Smooth muscle cell (in vitro differentiated cells): ENCODE data around the gene STX10. TPM values are rescaled to one million over a fixed set of nuclear protein-coding genes. Genes with fewer than 3 reads are reported as not detected.
A peak's percentile ranks its signal among the peaks of the same experiment; 100 is the strongest.

Source experiments
- DNase-seq: peaks from one replicate; lab custom pipeline; 2025; ENCODE audit not compliant: unreplicated experiment; lab: John Stamatoyannopoulos, UW
- H2AFZ ChIP-seq: fragments of 200-600 bp; sonication (generic); 2 replicates; pipeline ENCODE4 v1.6.0; 2016; ENCODE audit warnings: antibody characterized with exemption, low read depth, mild to moderate bottlenecking
- H3F3A ChIP-seq: fragments of 200-600 bp; sonication (generic); 2 replicates; pipeline ENCODE4 v1.6.0; 2017; ENCODE audit warnings: antibody characterized with exemption, low read depth
- H3K27ac ChIP-seq: fragments of 200-600 bp; sonication (generic); 2 replicates; pipeline ENCODE4 v1.5.1; 2016; ENCODE audit warnings: low read depth, mild to moderate bottlenecking
- H3K27me3 ChIP-seq: fragments of 200-600 bp; sonication (generic); 2 replicates; pipeline ENCODE4 v1.6.1; 2016; ENCODE audit warnings: low read depth, mild to moderate bottlenecking
- H3K36me3 ChIP-seq: fragments of 200-600 bp; sonication (generic); 2 replicates; pipeline ENCODE4 v1.5.1; 2016; ENCODE audit warnings: low read depth
- H3K4me1 ChIP-seq: fragments of 200-600 bp; sonication (generic); 2 replicates; pipeline ENCODE4 v1.5.1; 2016; ENCODE audit warnings: low read depth
- H3K4me2 ChIP-seq: fragments of 200-600 bp; sonication (generic); 2 replicates; pipeline ENCODE4 v1.6.0; 2016; ENCODE audit warnings: mild to moderate bottlenecking
- H3K4me3 ChIP-seq: fragments of 200-600 bp; sonication (generic); 2 replicates; pipeline ENCODE4 v1.5.1; 2016; ENCODE audit warnings: mild to moderate bottlenecking
- H3K79me2 ChIP-seq: fragments of 200-600 bp; sonication (generic); 2 replicates; pipeline ENCODE4 v1.6.0; 2016; ENCODE audit warnings: low read depth, mild to moderate bottlenecking
- H3K9ac ChIP-seq: fragments of 200-600 bp; sonication (generic); 2 replicates; pipeline ENCODE4 v1.6.0; 2016; ENCODE audit warnings: low read depth
- H3K9me3 ChIP-seq: fragments of 200-600 bp; sonication (generic); replicated peaks from 2 replicates; pipeline ENCODE4 v1.5.1; 2016; ENCODE audit warnings: low read depth
- H4K20me1 ChIP-seq: fragments of 200-600 bp; sonication (generic); 2 replicates; pipeline ENCODE4 v1.6.0; 2016; ENCODE audit warnings: low read depth
- WGBS: methylation state at CpG from one replicate; pipeline ENCODE4 v1.1.7; 2016; ENCODE audit warnings: low lambda C conversion rate; 5-methylcytosine and 5-hydroxymethylcytosine counted together
- polyA plus RNA-seq: library from polyadenylated mRNA; unstranded; fragments of >200 nt; fragmentation: Nextera tagmentation; extraction: Ambion mirVana; gene quantifications from 2 replicates; pipeline ENCODE4 v1.2.1, GENCODE V29; 2016
- total RNA-seq: library from RNA; depleted of rRNA; stranded (reverse); fragments of >200 nt; gene quantifications from 2 replicates; pipeline ENCODE4 v1.2.3, GENCODE V29; 2014
- TF ChIP-seq, protein P1 (sequence below): fragments of 200-600 bp; sonication (generic); IDR thresholded peaks from 2 replicates; pipeline ENCODE4 v1.5.1; 2017; ENCODE audit warnings: borderline replicate concordance, mild to moderate bottlenecking, antibody characterized with exemption; ENCODE audit not compliant: insufficient read depth, poor library complexity, severe bottlenecking

Gene STX10
- total and polyA plus RNA-seq, 2 experiments from 2014 or later: 59.6 to 69.1 TPM

DNA sequence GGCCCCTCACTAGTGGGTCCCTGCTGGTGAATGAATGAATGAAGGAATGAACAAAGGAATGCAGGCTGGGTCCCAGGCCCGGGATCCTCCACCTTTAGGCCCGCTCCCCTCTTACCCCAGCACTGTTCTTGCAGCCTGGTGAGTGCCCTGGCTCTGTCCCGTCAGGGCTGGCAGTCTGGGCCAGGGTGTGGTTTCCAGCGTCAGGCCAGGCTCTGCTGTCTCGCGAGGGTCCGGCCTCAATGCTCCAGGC is 47.8 kb downstream of the STX10 start:
- peak overlapping the region; percentile 85 for H3K4me2 ChIP-seq
- whole genome bisulfite sequencing: 15% methylated on average over 7 of the region's 7 CpGs

DNA sequence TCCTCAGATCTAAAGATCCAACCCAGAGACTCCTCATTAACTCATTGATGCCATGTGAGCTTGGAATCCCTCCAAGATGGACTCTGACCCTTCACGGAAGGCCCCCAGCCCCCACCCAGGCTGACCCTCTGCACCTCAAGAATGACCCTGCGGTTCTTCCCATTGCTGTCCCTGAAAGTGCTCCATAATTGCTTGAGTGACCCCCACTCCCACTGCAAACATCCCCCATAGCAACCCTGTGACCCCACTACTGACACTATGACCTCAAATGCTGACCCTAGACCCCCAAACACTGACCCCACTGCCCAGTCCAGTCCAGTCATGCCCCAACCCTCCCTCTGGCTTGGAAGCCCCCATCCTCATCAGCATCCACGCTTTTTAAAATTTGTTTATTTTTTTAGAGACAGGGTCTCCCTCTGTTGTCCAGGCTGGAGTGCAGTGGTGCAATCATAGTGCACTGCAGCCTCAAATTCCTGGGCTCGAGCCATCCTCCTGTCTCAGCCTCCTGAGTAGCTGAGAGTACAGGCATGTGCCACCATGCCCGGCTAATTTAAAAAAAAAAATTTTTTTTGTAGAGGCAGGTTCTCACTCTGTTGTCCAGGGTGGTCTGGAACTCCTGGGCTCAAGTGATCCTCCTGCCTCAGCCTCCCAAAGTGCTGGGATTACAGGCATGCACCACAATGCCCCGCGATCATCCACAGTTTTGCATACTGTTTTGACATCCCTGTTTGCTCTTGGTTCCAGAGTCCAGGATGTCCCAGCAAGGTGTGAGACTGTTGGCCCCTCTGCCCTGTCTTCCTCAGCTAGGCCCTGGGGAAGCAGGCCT is 48.4 kb downstream of the STX10 start:
- peak overlapping the region; percentile 39 for H3K4me3 ChIP-seq
- peak overlapping the region; percentile 72 for H2AFZ ChIP-seq
- H3K79me2 ChIP-seq: no peaks in the 10 kb centered on the region
- peaks cover 10% of the 10 kb centered on the region for H3F3A ChIP-seq
- peaks cover 24% of the 10 kb centered on the region for H3K27me3 ChIP-seq
- H3K27ac ChIP-seq: no peak overlapping the region
- 90% methylated on average over 7 of the region's 7 CpGs for WGBS
- no peak overlapping the region for H3K9ac ChIP-seq
- TF ChIP-seq, protein P1, sequence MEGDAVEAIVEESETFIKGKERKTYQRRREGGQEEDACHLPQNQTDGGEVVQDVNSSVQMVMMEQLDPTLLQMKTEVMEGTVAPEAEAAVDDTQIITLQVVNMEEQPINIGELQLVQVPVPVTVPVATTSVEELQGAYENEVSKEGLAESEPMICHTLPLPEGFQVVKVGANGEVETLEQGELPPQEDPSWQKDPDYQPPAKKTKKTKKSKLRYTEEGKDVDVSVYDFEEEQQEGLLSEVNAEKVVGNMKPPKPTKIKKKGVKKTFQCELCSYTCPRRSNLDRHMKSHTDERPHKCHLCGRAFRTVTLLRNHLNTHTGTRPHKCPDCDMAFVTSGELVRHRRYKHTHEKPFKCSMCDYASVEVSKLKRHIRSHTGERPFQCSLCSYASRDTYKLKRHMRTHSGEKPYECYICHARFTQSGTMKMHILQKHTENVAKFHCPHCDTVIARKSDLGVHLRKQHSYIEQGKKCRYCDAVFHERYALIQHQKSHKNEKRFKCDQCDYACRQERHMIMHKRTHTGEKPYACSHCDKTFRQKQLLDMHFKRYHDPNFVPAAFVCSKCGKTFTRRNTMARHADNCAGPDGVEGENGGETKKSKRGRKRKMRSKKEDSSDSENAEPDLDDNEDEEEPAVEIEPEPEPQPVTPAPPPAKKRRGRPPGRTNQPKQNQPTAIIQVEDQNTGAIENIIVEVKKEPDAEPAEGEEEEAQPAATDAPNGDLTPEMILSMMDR: no peak
- no peak for DNase-seq
- H3K9me3 ChIP-seq: no peaks in the 10 kb centered on the region
- H3K36me3 ChIP-seq: no peaks in the 10 kb centered on the region
- H3K4me2 ChIP-seq: peak overlapping the region; percentile 85
- peaks cover 7% of the 10 kb centered on the region for H4K20me1 ChIP-seq
- peaks cover 16% of the 10 kb centered on the region for H3K4me1 ChIP-seq

More for the DNA sequence above, 47.8 kb downstream of the STX10 start:
- Histone ChIP-seq H4K20me1 (peaks cover 1% of the 10 kb centered on the region), H3K27ac (no peak overlapping the region), H3F3A (peaks cover 10% of the 10 kb centered on the region), H2AFZ (peak overlapping the region; percentile 72), H3K9ac (no peak overlapping the region), H3K4me3 (peak overlapping the region; percentile 39), H3K36me3 (no peaks in the 10 kb centered on the region), H3K9me3 (no peaks in the 10 kb centered on the region), H3K79me2 (no peaks in the 10 kb centered on the region), H3K4me1 (peaks cover 11% of the 10 kb centered on the region), H3K27me3 (peaks cover 19% of the 10 kb centered on the region)
- DNase-seq: no peak
- TF ChIP-seq, protein P1: no peak

DNA sequence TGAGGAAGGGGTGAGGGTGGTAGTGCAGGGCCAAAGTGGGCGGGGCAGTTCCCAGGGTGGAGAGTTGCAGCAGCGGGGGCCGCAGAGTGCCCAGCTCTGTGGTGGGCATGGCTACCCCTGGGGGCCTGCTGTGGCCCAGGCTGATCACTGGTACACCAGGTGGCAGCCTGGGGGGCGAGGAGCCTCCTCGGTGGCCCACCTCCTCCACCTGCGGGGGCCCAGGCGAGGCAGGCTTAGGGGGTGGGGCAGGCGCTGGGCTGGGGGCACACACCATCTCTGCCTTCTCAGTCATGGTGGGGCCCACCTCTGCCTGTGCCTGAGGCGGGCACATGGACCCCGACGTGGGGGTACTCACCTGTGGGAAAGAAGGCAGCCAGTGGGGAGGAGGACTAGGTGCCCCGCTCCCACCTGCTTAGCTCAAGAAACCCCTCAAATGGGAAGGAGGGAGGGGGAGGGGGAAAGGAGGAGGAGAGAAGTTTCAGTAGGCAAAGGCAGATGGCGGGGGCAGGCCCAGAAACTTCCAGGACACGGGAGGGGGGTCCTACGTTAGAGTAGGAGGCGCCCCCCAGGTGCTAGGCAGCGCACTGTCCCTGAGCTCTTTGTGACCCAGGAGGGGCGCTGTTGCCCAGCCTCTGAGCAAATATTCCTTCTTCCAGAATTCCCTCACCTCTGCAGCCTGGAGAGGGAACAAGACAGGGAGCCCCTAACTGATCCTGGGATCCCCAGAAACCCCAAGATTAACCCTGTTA is 49.2 kb downstream of the STX10 start:
- no peak overlapping the region for H3K9ac ChIP-seq
- no peak overlapping the region for H3K27ac ChIP-seq
- no peak overlapping the region for H3K4me2 ChIP-seq
- WGBS: 87% methylated on average over 10 of the region's 18 CpGs
- H4K20me1 ChIP-seq: peaks cover 11% of the 10 kb centered on the region
- H2AFZ ChIP-seq: no peak overlapping the region
- peaks cover 24% of the 10 kb centered on the region for H3K4me1 ChIP-seq
- H3K36me3 ChIP-seq: no peaks in the 10 kb centered on the region
- no peak for DNase-seq
- H3F3A ChIP-seq: peaks cover 12% of the 10 kb centered on the region
- H3K27me3 ChIP-seq: peaks cover 32% of the 10 kb centered on the region
- TF ChIP-seq, protein P1: peak; percentile 23
- no peaks in the 10 kb centered on the region for H3K79me2 ChIP-seq
- no peak overlapping the region for H3K4me3 ChIP-seq
- H3K9me3 ChIP-seq: no peaks in the 10 kb centered on the region
